NK-92 (cell line): ENCODE results near the gene PTPRA.
"Not testable (repeated sequence)": the region's sequence is repeated elsewhere in the genome, so short reads cannot be mapped to it uniquely, and the experiment has no call there.

Experiments
- DNase-seq: peaks from one replicate; lab custom pipeline; 2025; ENCODE audit not compliant: unreplicated experiment; lab: John Stamatoyannopoulos, UW

PTPRA gene

DNA sequence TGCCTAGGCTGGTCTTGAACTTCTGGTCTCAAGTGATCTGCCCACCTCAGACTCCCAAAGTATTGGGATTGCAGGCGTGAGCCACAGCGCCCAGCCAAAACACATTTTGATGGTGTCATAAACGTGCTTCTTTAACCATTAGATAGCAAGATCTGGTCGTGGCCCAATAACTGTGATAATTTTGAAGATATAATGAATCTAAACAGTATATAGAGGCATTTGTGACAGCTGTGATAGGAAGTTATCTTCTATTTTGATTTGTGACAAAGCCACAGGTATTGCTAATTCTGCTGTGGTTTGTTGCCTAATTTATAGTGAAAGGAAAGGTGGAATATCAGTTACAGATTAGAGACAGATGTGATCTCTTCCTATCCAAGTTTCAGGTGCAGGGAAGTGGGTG, 197.4 kb downstream of the PTPRA start:
- DNase-seq = no peak

- DNase-seq = no peak
Measured at GRCh38 chr20:3071266-3071609, 198.0 kb downstream of the PTPRA start.

DNA sequence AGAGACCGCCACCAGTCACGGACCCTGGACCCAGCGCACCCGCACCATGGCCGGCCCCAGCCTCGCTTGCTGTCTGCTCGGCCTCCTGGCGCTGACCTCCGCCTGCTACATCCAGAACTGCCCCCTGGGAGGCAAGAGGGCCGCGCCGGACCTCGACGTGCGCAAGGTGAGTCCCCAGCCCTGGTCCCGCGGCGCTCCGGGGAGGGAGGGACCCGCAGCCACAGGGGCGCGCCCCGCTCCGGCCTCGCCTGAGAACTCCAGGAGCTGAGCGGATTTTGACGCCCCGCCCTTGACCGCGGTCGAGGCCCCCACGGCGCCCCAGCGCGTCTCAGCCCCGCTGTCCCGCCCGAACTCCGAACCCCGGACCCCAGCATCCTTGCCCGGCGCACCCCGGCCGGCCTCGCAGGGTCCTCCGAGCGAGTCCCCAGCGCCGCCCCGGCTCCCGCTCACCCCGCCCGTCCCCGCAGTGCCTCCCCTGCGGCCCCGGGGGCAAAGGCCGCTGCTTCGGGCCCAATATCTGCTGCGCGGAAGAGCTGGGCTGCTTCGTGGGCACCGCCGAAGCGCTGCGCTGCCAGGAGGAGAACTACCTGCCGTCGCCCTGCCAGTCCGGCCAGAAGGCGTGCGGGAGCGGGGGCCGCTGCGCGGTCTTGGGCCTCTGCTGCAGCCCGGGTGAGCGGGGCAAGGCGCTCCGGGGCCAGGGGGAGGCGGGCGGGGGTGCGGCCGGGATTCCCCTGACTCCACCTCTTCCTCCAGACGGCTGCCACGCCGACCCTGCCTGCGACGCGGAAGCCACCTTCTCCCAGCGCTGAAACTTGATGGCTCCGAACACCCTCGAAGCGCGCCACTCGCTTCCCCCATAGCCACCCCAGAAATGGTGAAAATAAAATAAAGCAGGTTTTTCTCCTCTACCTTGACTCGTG, 198.6 kb downstream of the PTPRA start, which contains the start of gene OXT:
OXT (plus strand) TSS at position 11 of the 920 bp plus-strand sequence; CDS start at position 47, 36 bp downstream.
- no peak for DNase-seq

- no peak for DNase-seq
Measured at GRCh38 chr20:3072530-3073250, 199.4 kb downstream of the PTPRA start.

DNA sequence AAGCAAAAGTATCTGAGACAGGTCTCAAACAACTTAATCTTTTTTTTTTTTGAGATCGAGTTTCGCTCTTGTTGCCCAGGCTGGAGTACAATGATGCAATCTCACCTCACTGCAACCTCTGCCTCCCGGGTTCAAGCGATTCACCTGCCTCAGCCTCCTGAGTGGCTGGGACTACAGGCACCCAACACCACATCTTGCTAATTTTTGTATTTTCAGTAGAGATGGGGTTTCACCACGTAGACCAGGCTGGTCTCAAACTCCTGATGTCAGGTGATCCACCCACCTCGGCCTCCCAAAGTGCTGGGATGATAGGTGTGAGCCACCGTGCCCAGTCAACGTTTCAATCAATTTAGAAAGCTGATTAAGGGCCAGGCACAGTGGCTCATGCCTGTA, 200.0 kb downstream of the PTPRA start:
- not testable (repeated sequence) for DNase-seq

- DNase-seq = no peak
Measured at GRCh38 chr20:3074812-3075211, 201.5 kb downstream of the PTPRA start.

GRCh38 chr20:3075315-3075714, 202.0 kb downstream of the PTPRA start:
- not testable (repeated sequence) for DNase-seq

DNA sequence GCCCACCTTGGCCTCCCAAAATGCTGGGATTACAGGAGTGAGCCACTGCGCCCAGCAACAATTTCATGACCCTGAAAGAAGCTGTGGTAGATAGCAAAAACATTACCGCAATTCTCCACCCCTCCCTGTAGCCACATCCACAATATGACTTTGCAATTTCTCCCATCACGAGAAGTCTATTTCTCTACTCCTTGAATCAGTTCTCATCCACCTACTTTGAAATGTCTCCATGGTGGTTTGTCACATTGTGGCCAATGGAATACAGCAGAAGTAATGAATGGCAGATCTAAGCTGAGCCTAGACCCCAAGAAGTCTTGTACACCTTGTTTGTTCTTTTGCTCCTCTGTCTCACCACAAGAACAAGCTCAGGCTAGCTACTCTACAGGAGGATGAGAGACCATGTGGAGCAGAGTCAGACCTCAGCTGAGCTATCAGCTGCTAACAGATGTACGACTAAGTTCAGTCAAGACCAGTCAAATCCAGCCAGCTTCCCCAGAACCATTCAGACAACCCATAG, 204.4 kb downstream of the PTPRA start:
- no peak for DNase-seq

DNA sequence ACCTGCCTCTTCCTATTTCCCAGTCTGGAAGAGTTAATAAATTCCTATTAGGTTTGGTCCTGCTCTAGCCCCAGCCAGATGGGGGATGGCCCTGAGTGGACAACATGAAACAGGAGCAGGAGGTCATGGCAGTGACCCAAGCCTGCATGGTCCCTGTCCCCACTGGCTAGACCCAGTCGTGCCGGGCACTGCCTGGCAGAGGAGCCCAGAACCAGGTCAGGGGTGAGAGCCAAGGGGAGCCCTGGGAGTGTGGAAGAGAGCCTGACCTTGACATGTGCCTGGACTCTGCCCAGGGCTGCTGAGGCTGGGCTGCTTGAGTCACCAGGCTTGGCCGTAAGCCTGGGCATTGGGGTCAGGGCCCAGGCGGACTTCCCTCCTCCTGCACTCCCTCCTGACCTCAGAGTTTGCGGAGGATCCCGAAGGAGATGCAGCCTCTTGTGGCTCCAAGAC, 207.7 kb downstream of the PTPRA start:
- DNase-seq = no peak

DNA sequence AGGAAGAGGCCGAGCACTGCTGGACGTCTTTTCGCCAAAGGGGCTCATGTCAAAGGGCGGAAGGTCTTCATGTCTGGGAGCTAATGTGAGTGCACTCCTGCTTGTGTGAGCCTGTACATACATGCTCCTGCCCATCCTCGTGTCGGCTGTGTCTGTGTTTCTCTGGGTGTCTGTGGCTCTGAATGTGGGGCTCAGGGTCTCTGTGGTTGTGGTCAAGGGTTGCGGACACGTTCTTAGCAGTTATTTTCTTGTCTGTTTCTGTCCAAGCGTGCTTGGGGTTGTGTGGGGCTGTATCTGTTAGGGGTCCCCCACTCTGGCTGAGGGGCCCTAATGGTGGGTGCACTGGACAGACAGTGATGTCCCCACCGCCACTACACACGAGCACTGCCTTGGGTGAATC, 208.4 kb downstream of the PTPRA start:
- no peak for DNase-seq

GRCh38 chr20:3082306-3082951, 209.1 kb downstream of the PTPRA start:
- no peak for DNase-seq

GRCh38 chr20:3082955-3083952, 210.0 kb downstream of the PTPRA start:
- no peak for DNase-seq

GRCh38 chr20:3084283-3084985, 211.2 kb downstream of the PTPRA start, which contains the start of gene AVP:
AVP (minus strand) TSS chr20:3084724; CDS start chr20:3084674, 50 bp downstream.
- no peak for DNase-seq

DNA sequence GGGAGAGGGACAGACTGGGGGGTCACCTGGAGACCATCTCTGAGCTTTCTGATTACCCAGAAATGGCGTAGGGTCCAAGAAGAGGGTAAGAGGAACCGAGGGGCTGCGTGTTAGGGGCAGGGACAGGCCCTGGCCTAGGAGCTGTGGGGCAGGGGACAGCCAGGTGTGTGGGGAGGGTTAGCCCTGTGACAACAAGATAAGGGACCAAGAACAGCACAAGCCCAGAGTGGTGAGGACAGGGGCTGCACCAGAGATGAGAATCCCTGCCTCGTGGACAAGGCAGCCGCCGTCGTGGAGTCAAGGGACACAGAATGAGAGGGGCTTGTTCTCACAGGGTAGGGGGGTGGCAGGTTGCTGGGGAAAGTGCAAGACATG, 211.7 kb downstream of the PTPRA start:
- DNase-seq = no peak

- DNase-seq = no peak
Measured at GRCh38 chr20:3085571-3086072, 212.3 kb downstream of the PTPRA start.

GRCh38 chr20:3088031-3088430, 214.8 kb downstream of the PTPRA start:
- DNase-seq = no peak
